Measurements from ENCODE around the gene RYK.

DNA sequence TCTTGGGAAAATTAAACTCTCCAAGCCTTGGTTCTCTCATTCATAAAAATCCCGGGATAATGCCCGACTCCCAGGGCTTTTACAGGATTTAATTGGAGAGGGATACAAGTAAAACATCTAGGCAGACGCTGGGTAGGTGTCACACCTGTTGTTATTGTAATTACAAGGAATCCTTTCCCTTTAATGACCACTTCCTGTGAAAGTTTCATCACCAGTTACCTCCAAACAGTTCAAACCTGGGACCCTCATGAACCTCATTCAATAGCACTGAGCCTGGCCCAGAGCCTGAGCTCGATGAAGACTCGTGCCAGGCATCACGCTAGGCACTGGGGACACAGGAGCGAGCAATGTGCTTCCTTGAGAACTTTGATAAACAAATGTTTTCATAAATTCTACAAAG lies 2.1 kb upstream of the RYK start:
- no peak for TF ChIP-seq POLR2A (IDR thresholded peaks at IDR 0.05)
- TF ChIP-seq, protein P1, sequence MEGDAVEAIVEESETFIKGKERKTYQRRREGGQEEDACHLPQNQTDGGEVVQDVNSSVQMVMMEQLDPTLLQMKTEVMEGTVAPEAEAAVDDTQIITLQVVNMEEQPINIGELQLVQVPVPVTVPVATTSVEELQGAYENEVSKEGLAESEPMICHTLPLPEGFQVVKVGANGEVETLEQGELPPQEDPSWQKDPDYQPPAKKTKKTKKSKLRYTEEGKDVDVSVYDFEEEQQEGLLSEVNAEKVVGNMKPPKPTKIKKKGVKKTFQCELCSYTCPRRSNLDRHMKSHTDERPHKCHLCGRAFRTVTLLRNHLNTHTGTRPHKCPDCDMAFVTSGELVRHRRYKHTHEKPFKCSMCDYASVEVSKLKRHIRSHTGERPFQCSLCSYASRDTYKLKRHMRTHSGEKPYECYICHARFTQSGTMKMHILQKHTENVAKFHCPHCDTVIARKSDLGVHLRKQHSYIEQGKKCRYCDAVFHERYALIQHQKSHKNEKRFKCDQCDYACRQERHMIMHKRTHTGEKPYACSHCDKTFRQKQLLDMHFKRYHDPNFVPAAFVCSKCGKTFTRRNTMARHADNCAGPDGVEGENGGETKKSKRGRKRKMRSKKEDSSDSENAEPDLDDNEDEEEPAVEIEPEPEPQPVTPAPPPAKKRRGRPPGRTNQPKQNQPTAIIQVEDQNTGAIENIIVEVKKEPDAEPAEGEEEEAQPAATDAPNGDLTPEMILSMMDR (IDR thresholded peaks at IDR 0.05), result no peak

Data from testis (tissue), 2 donors.